ENCODE measurements around the gene GSTCD.

GRCh38 chr4:105831189-105831588 lies 122.6 kb downstream of the GSTCD start:
- TF ChIP-seq CTCF (conservative IDR thresholded peaks at IDR 0.05 in 1 of 2, IDR thresholded peaks at IDR 0.05 in 1 of 2; ENCODE audit: low read depth in 1 of 2, low read length in 2 of 2) (no peak), EZH2 (IDR thresholded peaks at IDR 0.05; ENCODE audit: low read length, missing control alignments) (no peak)

All from fibroblast of lung (primary cell).